ENCODE measurements around the gene EML6.

The EML6 gene

GRCh38 chr2:54999182-54999581 lies 275.7 kb downstream of the EML6 start:
- peak; percentile 42 for DNase-seq (ENCODE audit: low read depth)

- no peak for DNase-seq (ENCODE audit: low read depth)
These were observed 276.9 kb downstream of the EML6 start for GRCh38 chr2:55000341-55000740.

GRCh38 chr2:55001716-55002115 lies 278.3 kb downstream of the EML6 start:
- no peak for DNase-seq (ENCODE audit: low read depth)

GRCh38 chr2:55003706-55004639 lies 280.5 kb downstream of the EML6 start:
- DNase-seq (ENCODE audit: low read depth): no peak

- DNase-seq (ENCODE audit: low read depth): no peak
These were observed 282.8 kb downstream of the EML6 start for GRCh38 chr2:55006306-55006705.

- DNase-seq (ENCODE audit: low read depth): no peak
These were observed 286.0 kb downstream of the EML6 start for GRCh38 chr2:55009277-55010060.

GRCh38 chr2:55010149-55010591 lies 286.7 kb downstream of the EML6 start:
- DNase-seq (ENCODE audit: low read depth): peak; percentile 22

GRCh38 chr2:55010915-55011314 lies 287.5 kb downstream of the EML6 start:
- no peak for DNase-seq (ENCODE audit: low read depth)

GRCh38 chr2:55011831-55012671 lies 288.6 kb downstream of the EML6 start:
- DNase-seq (ENCODE audit: low read depth): no peak

GRCh38 chr2:55012672-55013484 lies 289.4 kb downstream of the EML6 start:
- DNase-seq (ENCODE audit: low read depth): no peak

GRCh38 chr2:55013936-55014335 lies 290.5 kb downstream of the EML6 start:
- no peak for DNase-seq (ENCODE audit: low read depth)

- DNase-seq (ENCODE audit: low read depth): peak; percentile 53
These were observed 291.8 kb downstream of the EML6 start for GRCh38 chr2:55014962-55015939.

- no peak for DNase-seq (ENCODE audit: low read depth)
These were observed 294.0 kb downstream of the EML6 start for GRCh38 chr2:55017428-55017827.

- no peak for DNase-seq (ENCODE audit: low read depth)
These were observed 294.4 kb downstream of the EML6 start for GRCh38 chr2:55017880-55018279.

GRCh38 chr2:55018619-55019018 lies 295.2 kb downstream of the EML6 start:
- DNase-seq (ENCODE audit: low read depth): no peak

- no peak for DNase-seq (ENCODE audit: low read depth)
These were observed 296.2 kb downstream of the EML6 start for GRCh38 chr2:55019526-55020258.
